Measurements from ENCODE around the gene EIF3F.

Gene EIF3F

DNA sequence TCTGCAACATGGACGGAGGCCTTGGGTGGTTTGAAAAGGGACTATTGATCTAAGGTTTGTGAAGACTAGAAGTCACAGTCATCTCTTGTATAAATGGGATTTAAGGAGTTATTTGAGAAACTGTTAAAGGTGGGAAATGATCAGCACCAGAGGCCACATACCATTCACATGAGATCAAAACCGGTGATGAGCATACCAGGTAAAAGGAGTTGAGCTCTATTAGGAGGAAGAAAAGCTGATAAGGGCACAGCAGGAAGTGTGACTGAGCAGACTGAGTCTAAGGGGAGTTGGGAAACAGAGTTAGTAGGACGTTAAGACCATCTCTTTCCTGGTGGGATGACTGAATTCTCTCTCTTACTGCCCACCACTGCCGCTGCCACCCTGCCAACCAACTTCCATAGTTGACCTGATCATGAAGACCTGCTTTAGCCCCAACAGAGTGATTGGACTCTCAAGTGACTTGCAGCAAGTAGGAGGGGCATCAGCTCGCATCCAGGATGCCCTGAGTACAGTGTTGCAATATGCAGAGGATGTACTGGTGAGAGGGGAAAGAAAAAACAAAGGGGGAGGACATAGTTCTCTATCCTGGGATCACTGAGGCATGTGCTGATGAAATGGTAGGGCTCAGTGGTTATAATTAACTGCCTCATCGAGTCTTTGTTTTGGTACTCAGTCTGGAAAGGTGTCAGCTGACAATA lies 7.6 kb downstream of the EIF3F start:
- no peak for DNase-seq

DNA sequence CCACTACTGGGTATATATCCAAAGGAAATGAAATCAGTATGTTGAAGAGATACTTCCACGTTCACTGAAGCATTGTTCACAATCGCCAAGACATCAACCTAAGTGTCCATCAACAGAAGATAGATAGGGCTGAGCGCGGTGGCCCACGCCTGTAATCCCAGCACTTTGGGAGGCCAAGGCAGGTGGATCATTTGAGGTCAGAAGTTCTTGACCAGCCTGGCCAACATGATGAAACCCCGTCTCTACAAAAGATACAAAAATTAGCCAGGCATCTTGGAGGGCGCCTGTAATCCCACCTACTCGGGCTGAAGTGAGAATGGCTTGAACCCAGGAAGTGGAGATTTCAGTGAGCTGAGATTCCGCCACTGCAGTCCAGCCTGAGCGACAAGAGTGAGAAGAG lies 12.7 kb downstream of the EIF3F start:
- no peak for DNase-seq

DNA sequence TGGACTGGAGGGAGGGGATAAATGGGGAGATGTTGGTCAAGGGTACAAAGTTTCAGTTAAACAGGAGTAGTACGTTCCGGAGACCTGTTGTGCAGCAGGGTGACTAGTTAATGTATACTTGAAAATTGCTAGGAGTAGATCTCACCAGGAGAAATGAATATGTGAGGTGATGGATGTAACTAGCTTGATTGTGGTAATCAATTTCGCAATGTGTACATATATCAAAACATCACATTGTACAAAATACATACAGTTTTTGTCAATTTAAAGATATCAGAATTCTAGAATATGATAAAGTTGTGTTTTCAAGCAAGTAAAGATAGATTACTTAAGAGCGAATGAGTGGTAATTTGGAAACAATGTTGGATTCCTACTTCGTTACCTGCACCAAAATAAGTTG lies 13.3 kb downstream of the EIF3F start:
- no peak for DNase-seq

DNA sequence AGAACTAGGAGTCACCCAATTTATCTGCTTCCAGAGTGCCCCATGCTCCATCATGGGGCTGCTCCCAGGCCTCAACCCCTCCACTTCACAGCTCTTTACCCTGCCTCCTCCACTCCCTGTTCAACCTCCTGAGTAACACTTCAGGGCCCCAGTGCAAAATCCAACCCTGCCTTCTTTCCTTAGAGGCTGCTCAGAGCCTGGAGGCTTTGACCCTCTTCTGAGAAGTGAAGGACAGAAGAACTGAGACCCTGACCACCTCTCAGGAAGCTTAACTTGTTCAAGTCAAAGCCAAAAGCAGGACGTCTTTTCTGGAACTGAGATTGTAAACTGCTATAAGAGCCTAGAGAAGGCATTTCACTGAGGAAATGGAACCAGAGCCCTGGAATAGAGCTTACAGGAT lies 15.5 kb downstream of the EIF3F start:
- no peak for DNase-seq

DNA sequence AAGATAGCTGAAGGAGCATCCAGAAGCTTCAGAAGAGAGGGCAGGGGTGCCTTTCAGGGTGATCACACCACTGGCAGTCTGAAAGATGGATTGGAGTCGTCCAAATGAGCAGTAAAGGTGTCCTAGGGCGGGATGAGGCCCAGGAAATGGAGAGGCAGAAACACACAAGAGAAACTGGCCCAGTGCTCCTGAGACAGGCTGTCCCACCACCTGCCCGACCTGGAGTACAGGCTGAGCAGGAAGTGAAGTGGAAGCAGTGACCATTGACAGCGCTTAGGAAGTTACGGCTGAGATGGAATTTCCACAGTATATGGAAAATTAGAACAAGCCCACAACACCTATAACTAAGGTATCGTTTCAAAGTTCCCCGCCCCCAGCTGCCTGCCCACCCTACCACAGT lies 16.1 kb downstream of the EIF3F start:
- DNase-seq = no peak

DNA sequence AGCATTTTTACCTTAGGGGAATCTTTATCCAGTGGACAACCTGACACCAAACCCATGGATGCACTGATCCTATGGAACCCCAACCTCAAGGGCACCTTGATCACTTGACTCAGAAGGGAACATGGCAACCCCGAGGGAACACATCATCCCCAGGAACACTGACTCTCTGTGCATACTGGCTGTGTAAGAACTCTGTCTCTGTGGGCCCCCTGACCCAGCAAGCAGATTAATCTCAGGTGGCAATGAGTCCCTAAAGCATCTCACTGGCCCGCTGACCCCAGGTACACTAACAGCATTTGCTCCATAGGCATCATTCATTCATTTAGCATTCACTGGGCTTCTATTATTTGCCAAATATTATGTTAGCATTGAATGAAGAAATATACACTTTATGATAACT lies 16.9 kb downstream of the EIF3F start:
- DNase-seq = no peak

DNA sequence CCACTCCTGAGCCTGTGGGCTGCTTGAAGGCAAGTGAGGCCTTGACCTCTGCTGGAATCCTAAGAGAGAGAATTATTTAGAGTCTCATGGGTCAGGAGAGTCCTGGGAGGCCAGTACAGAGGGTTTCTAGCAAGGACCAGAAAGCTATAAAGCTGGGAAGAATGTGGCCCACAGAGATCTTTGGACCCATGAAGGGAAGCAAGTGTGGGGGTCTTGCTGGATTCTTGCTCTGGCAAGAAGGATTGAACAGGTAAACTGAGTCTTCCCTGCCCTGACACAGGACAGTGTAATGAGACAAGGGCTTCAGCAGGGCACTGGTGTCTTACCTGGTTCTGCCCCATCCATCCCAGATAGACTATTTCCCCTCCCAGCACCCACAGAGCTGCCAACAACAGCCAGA lies 18.4 kb downstream of the EIF3F start:
- DNase-seq = no peak

DNA sequence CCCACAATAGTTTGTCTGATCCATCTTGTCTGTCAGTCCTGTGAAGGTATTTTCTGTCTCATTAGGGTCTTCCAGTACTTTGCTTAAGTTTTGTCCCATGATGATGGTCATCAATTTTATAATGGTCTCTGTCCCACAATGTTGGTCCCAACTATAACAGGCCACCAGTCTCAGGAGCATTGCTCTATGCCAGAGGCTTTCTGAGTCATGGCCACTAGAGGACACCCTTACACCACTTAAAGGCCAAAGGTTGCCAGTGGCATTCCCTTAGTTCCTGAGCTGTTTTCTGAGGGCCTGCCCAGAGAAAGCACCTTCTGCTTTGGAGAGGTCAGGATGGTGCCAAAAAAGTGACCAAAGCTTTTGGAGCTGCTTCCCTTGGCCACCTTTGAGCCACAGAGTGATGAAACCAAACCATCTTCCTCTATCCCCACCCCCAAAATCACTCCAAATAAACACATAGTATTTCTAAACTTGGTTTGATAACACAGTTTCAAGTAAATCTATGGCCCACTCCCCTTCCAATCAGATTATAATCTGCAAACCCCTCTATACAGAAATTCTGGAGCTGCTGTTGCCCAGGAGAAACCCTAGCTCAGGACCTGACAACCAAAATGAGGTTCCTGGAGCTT lies 19.3 kb downstream of the EIF3F start:
- DNase-seq = no peak

DNA sequence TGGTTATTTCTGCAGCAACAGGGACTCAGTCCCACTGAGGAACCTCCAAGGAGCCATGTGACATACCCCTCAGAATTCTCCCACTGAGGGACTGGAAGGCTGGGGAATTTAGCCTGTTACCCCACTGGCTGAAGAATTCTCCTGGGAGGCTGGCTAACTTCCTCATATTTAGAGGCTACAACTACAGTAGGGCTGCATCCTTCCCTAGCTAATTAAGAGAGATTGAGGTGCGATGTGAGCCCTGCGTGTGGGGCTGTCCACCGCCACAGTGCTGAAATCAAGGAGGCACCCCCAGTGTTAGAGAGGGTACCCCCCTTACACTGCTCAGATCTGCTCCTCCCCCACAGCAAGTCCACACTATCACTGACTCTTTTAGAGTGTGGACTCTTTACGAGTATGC lies 21.1 kb downstream of the EIF3F start:
- DNase-seq = no peak

DNA sequence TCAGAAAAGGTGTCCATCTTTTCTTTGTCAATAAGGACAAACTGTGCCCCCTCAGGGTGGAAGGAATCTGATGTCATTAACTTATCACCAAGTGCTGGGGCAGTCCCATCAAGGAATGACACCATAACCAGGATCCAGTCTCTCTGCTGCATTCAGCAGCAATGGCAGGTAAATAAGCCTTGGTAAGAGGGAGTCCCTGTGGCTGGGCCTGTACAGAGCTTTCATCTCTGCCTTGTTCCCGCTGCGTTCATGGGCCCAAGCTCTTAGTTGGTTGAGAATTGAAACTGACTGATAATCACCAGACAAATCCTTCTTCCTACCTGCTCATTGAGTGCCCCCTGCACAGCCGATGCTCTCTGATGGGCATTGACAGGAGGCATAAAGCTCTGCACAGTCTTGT lies 22.7 kb downstream of the EIF3F start:
- no peak for DNase-seq

DNA sequence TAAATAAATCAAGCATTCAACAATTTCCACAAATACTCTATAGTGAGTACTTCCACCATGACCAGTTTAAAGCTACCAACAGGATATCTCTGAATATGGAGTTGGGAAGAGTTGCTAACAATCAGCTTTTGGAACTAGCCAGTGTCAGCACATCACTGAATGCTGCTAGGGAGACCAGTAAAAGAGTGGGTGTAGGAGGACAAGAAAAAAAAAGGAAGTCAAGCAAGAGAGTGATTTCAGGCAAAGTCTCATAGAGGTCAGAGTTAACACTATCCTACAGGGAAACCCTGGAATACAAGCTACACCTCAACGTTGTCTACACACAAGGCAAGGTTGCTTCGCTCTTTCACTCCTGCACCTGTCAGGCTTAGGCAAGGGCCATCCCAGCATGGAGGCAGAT lies 24.2 kb downstream of the EIF3F start:
- DNase-seq = no peak

DNA sequence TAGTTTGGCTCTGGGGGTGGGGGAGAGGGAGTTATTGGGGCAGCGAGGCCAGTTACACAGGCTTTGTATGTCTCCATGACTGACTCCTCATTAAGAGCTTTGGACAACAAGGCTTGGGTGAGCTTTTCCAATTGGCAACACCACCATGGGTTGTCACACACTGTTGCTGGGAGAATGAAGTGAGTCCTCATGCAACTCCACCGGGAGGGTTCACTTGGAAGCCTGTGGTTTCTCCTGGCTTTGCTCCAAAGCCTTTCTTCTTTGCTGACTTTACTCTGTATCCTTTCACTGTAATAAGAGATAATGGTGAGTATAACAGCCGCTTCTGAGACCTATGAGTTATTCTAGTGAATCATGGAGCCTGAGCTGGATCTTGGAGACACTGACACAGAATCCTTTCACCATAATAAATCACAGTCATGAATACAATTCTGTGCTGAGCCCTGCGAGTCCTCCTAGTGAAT lies 24.9 kb downstream of the EIF3F start:
- no peak for DNase-seq

DNA sequence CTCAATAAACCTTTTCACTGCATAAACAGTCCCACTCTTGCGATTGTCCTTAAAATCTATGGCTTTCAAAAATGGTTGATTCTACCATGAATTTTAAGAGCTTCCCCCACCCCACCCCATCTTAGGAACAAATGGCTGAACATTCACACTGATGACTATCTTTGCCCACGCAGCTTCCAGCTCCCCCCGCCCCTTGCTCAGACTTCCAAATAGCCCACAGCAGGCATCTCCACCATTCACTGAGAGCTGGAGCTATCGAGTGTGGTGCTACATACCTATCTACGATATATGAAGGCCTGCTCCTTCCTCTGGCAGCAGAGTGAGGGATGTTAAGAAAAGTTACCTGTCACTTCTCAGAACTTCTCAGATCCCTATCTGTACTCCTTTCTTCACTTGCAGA lies 26.7 kb downstream of the EIF3F start:
- DNase-seq = no peak

DNA sequence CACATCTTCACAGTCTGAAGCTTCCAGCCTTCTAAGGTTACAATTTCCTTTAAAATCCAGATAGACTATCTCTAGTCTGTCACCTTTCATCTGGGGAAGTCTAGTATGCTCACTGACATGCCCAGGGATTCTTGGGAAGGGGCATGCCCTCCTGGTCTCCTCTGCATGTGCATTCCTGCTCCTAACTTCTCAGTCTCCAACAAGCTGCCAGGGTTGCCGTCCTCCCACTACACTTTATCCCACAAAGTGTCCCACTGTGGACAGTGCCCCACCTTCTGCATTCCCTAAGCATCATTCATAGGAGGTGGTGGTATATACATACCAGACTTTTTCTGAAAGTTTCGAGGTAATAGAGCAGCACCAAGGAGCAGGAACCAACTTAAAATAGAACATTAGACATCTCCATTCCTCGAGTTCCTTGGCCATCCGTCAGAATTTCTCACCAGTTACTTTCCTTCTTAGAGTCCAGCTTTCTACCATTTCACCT lies 28.7 kb downstream of the EIF3F start:
- no peak for DNase-seq

DNA sequence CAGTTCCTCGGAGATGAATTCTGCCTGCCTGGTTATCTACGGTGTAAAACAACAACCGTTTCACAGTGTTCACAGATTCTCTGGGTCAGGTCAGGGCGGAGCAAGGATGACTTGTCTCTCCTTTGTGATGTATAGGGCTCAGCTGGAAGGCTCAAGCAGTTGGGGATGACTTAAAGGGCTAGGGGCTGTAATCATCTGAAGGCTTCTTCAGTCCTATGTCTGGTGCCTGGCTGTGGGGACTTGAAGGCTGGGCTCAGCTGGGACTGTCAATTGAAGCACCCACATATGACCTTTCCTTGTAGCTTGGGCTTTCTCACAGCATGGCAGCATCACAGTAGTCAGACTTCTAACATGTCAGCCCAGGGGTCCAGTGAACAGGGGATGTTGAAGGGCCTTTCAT lies 29.3 kb downstream of the EIF3F start:
- DNase-seq = no peak

DNA sequence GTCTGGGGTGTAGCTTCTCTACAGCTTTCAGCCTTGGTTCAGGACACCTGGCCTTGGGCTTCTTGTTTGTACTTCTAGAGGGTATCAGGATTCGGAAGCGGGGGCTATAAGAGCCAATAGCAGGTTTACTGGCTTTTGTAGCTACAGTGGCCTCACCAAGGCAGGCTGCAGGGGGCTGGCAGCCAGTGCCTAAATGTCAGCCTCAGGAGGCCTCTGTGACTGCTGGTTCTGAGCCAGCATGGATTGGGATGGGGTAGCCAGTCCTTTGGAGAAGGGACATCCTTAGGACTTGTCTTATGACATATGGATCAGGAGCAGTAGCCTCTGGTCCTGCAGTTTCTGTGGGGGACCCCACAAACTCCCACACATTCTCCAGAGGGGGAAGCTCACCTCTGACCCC lies 29.9 kb downstream of the EIF3F start:
- no peak for DNase-seq

DNA sequence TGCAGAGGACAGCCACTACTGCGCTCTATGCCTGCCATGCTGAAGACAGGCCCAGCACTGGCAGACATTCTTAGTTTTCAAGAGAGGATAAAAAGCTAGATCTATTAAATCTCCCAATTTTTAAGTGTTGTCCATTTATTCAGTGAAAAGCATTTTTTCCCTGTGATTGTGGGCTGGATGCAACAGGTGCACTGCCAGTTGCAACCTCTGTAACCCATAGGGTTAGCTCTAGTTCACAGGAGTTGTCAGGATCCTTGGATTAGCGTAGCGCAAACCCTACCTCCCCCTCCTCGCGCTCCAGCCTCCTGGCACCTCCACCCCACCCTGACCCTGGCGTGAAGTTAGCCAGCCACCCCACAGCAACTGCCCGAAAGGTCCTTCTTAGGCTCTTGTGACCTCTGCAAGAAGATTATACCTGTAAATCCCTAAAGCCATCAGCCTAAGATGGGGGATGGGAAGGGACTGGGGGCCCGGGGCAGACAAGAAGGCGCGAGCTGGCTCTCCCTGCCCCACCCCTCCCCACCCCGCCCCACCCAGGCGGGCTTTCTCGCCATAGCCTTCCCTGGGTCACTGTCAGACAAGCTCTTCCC lies 30.9 kb downstream of the EIF3F start:
- DNase-seq = no peak

DNA sequence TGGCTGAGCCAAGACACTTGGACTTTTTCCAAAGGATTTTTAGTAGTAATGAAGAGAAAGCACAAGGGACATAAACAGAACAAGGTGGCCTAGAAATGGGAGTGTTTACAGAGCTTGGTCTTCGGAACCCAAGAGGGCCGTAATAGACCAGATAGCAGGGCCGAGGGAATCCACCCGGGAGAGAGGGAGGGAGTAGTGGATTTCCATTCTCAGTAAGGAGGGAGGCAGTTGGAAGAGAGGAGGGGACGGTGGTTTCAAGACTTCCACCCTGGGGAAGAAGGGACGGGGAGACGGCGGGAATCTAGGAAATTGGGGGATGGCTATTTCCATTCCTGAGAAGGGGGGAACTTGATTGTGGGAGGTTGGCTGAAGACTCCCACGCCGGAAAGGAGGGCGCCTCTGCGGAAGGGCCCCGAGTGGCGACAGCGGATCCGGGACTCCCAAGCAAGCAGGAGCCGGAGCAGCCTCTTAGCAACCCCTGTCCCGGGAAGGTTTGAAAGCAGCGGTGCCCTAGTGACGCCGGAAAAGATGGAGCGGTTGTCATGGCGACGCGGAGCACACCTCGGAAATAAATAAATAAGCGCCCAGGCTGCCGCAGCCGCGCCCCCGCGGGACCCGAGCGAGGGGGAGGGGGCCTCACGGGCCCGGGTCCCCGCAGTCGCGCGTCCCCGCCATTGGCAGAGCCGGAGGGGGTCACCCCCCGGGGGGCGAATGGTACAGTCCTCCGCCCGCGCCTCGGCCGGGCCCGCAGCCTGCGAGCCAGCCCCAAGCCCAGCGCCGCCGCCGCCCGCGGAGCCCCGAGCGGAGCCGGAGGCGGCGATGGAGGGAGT lies 31.6 kb downstream of the EIF3F start:
- DNase-seq = no peak

DNA sequence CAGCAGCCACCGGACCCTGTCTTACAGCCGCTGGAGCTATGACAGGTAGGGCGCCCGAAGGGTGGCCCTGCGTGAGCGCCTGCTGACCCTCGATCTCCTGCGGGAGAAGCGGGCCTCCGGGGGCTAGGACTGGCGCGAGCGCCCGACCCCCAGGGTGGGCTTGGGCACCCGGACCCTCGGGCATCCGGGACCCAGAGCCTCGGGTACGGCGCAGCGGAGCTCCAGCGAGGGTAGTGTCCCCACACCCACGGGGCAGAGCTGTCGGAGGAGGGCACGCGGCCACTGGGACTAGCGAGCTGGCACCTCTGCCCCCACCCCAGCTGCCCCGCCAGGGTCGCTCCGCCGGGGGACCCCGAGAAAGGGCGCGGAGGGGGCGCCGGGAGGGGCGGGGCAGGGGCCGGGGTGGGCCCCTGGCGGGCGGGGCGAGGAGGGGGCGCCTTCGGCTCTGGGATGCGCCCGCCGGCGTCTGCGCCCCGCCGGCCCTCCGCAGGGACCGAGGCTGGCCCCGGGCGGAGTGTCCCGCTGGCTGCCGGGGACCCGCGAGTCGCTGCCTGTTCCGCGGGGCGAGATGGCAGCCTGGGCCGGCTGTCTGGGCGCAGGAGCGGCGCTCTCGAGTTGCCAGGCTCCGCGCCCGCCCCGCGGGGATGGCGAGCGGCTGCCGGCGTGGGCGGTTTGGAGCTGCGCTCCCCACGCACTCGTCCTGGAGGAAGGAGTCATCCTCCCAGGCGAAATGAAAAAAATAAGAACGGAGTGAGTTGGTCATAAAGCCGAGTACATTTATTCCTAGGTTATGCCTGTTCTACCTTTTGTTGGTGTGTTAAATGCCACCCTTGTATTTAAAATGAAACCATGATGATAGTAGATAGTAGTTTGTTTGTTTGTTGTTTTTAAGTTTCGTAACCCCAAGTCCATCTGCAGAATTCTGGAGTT lies 32.4 kb downstream of the EIF3F start:
- DNase-seq = no peak

DNA sequence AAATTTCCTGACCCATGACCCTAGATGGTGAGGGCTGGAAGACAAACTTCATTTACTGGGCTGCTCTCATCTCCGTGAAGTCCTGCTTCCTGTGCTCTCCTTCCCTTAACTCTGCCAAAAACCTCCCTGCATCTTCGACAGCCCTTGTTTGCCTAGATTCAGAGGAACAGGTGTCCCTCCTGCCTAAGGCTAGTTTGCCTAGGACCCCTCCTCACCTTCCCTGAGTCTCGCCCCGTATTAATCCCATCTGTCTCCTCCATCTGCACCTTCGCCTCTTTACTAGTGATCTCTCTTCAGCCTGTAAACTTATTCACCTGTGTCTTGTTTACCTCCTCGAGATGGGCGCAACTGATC lies 33.1 kb downstream of the EIF3F start:
- DNase-seq = no peak

DNA sequence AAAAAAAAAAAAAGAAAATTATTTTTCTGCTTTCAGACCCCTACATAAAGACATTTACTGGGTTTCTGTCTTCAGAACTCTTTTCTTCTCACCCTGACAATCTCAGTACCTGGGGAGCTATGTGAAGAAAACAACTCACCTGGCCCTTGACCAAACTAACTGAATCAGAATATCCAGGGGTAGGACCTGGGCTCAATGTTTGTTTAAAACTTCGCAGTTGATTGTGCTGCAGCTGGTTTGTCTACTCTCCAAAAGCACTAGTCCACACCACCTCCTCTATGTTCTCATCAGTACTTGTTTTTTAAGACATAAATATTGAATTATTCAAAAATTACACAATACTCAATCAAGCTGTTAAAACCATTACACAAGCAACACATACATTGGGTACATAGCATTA lies 34.8 kb downstream of the EIF3F start:
- DNase-seq = no peak

DNA sequence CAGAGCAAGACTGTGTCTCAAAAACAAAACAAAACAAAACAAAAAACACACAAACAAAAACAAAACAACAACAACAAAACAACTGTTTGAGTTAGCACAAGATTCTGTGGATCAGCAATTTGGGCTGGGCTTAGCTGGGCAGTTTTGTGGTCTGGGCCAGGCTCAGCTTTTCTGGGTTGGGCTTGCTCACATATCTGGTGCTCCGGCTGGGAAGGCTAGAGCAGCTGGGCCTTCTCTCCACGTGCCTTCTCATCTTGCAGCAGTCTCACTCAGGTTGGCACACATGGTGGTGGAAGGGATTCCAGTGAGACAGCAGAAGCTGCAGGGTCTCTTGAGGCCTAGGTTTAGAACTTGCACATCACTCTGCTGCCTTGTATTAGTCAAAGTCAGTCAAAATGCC lies 35.7 kb downstream of the EIF3F start:
- DNase-seq = no peak
